Spinal cord (tissue), 10 donors: ENCODE results near the gene DPYSL5. TPM values are rescaled to one million over a fixed set of nuclear protein-coding genes. Genes with fewer than 3 reads are reported as not detected.

Experiments
- DNase-seq, 6 donors: peaks; one replicate each; pipeline versions ENCODE4 v3.0.0 to v3.0.0-alpha.2; 2013 to 2015; ENCODE audit warnings: low spot score in 6 of 6, low read depth in 4 of 6
- H3K27ac ChIP-seq: one replicate; pipeline ENCODE4 v1.5.1; 2013; ENCODE audit warnings: low read depth, low read length, control low read depth
- H3K27me3 ChIP-seq: one replicate; pipeline ENCODE4 v1.6.1; 2013; ENCODE audit warnings: low read length; ENCODE audit not compliant: control insufficient read depth, insufficient read depth
- H3K36me3 ChIP-seq: one replicate; pipeline ENCODE4 v1.6.1; 2013; ENCODE audit warnings: low read length; ENCODE audit not compliant: control insufficient read depth, insufficient read depth
- H3K4me1 ChIP-seq: one replicate; pipeline ENCODE4 v1.6.1; 2013; ENCODE audit warnings: low read length; ENCODE audit not compliant: control insufficient read depth, insufficient read depth
- H3K4me3 ChIP-seq: one replicate; pipeline ENCODE4 v1.5.1; 2013; ENCODE audit warnings: low read depth, low read length, control low read depth
- H3K9me3 ChIP-seq: one replicate; pipeline ENCODE4 v1.6.1; 2013; ENCODE audit warnings: low read length; ENCODE audit not compliant: control insufficient read depth, insufficient read depth
- WGBS: methylation state at CpG from one replicate; pipeline ENCODE4 v1.1.5; 2013; ENCODE audit warnings: missing lambda C conversion rate; ENCODE audit not compliant: insufficient coverage; 5-methylcytosine and 5-hydroxymethylcytosine counted together
- long read RNA-seq, 4 donors: transcript quantifications; one replicate each; lab custom pipeline, GENCODE V29; 2026
- polyA plus RNA-seq, 2 donors: library from polyadenylated mRNA; unstranded; fragments of 120-200 nt; gene quantifications; one replicate each; pipeline ENCODE4 v1.2.1, GENCODE V29; 2013; ENCODE audit not compliant: insufficient read length in 2 of 2
- total RNA-seq, 2 donors: library from RNA; depleted of rRNA in 1 of 2; stranded (reverse); fragments of 120-200 nt in 1 of 2; fragments of >200 nt in 1 of 2; gene quantifications; one replicate each; pipeline versions ENCODE4 v1.2.3 to v1.2.4, GENCODE V29; 2013 to 2014
- donor health status: healthy.

Gene DPYSL5
- total RNA-seq (10 to 100 TPM; 30.6 to 56.5 TPM), polyA plus RNA-seq (100 to 1,000 TPM; 225 to 226 TPM)
- long read RNA-seq, donor 1, full-length matches to known transcripts: 52 of 52 reads
- long read RNA-seq, donor 1, partial matches to known transcripts: 0 of 52 reads
- long read RNA-seq, donor 1, other reads (novel, unspliced or antisense): 0 of 52 reads
- long read RNA-seq, donor 2, full-length matches to known transcripts: 22 of 66 reads
- long read RNA-seq, donor 2, partial matches to known transcripts: 44 of 66 reads
- long read RNA-seq, donor 2, other reads (novel, unspliced or antisense): 0 of 66 reads
- long read RNA-seq, donor 3, full-length matches to known transcripts: 27 of 32 reads
- long read RNA-seq, donor 3, partial matches to known transcripts: 5 of 32 reads
- long read RNA-seq, donor 3, other reads (novel, unspliced or antisense): 0 of 32 reads
- long read RNA-seq, donor 4: 0 reads

GRCh38 chr2:26847655-26848335 lies at the start of gene DPYSL5:
Gene DPYSL5 (plus strand): TSS chr2:26848132. CDS start chr2:26898500, 50,368 bp downstream.
- WGBS: under 1% methylated on average over 74 of the region's 83 CpGs
- H3K36me3 ChIP-seq: no peaks in the 10 kb centered on the region
- peak within 1 kb of the TSS; percentile 52 for H3K4me3 ChIP-seq
- H3K9me3 ChIP-seq: no peaks in the 10 kb centered on the region
- peak in 4 of 6 donors; percentile 17 to 97 (median 90) for DNase-seq
- H3K27ac ChIP-seq: peak within 1 kb of the TSS; percentile 64
- peaks cover 39% of the 10 kb centered on the region for H3K4me1 ChIP-seq
- peaks cover 42% of the 10 kb centered on the region for H3K27me3 ChIP-seq

GRCh38 chr2:26801328-26801727 lies 46.6 kb upstream of the DPYSL5 start:
- Histone ChIP-seq H3K27ac (no peak overlapping the region), H3K4me1 (peaks cover 5% of the 10 kb centered on the region), H3K27me3 (no peaks in the 10 kb centered on the region), H3K36me3 (peaks cover 3% of the 10 kb centered on the region), H3K9me3 (no peaks in the 10 kb centered on the region), H3K4me3 (no peak overlapping the region)
- DNase-seq: peak in 3 of 6 donors; percentile 20 to 89 (median 49)
- 15% methylated on average over 2 of the region's 4 CpGs for WGBS

- Histone ChIP-seq H3K4me3 (no peak overlapping the region), H3K27me3 (no peaks in the 10 kb centered on the region), H3K4me1 (peaks cover 5% of the 10 kb centered on the region), H3K9me3 (no peaks in the 10 kb centered on the region), H3K27ac (no peak overlapping the region), H3K36me3 (peaks cover 3% of the 10 kb centered on the region)
- WGBS: 85% methylated on average over 6 of the region's 7 CpGs
- DNase-seq: no peak
Observed at GRCh38 chr2:26801796-26802195, 46.1 kb upstream of the DPYSL5 start.

- no peak for DNase-seq
- peaks cover 11% of the 10 kb centered on the region for H3K4me1 ChIP-seq
- no peaks in the 10 kb centered on the region for H3K9me3 ChIP-seq
- no peak overlapping the region for H3K27ac ChIP-seq
- no peaks in the 10 kb centered on the region for H3K36me3 ChIP-seq
- H3K27me3 ChIP-seq: no peaks in the 10 kb centered on the region
- 72% methylated on average over 3 of the region's 5 CpGs for whole genome bisulfite sequencing
- H3K4me3 ChIP-seq: no peak overlapping the region
Observed at GRCh38 chr2:26805241-26805676, 42.7 kb upstream of the DPYSL5 start.

- Histone ChIP-seq H3K4me3 (no peak overlapping the region), H3K4me1 (peaks cover 5% of the 10 kb centered on the region), H3K27me3 (no peaks in the 10 kb centered on the region), H3K9me3 (no peaks in the 10 kb centered on the region), H3K27ac (no peak overlapping the region), H3K36me3 (no peaks in the 10 kb centered on the region)
- DNase-seq: peak in 3 of 6 donors; percentile 25 to 76 (median 70)
- no CpG with 5 or more reads among the region's 2 CpGs for WGBS
Observed at GRCh38 chr2:26807788-26808460, 40.0 kb upstream of the DPYSL5 start.

- no peak overlapping the region for H3K4me3 ChIP-seq
- no CpG with 5 or more reads among the region's 3 CpGs for WGBS
- no peak for DNase-seq
- peaks cover 5% of the 10 kb centered on the region for H3K4me1 ChIP-seq
- no peaks in the 10 kb centered on the region for H3K27me3 ChIP-seq
- no peaks in the 10 kb centered on the region for H3K9me3 ChIP-seq
- no peak overlapping the region for H3K27ac ChIP-seq
- H3K36me3 ChIP-seq: no peaks in the 10 kb centered on the region
Observed at GRCh38 chr2:26809211-26809610, 38.7 kb upstream of the DPYSL5 start.

GRCh38 chr2:26809876-26810577 lies 37.9 kb upstream of the DPYSL5 start:
- no peaks in the 10 kb centered on the region for H3K36me3 ChIP-seq
- no peak overlapping the region for H3K27ac ChIP-seq
- WGBS: 55% methylated on average over 2 of the region's 6 CpGs
- H3K4me1 ChIP-seq: peaks cover 5% of the 10 kb centered on the region
- no peak overlapping the region for H3K4me3 ChIP-seq
- H3K9me3 ChIP-seq: no peaks in the 10 kb centered on the region
- no peak for DNase-seq
- no peaks in the 10 kb centered on the region for H3K27me3 ChIP-seq

GRCh38 chr2:26811261-26811660 lies 36.7 kb upstream of the DPYSL5 start:
- 43% methylated on average over 8 of the region's 8 CpGs for WGBS
- Histone ChIP-seq H3K36me3 (no peaks in the 10 kb centered on the region), H3K9me3 (no peaks in the 10 kb centered on the region), H3K4me3 (no peak overlapping the region), H3K27ac (no peak overlapping the region), H3K4me1 (peaks cover 5% of the 10 kb centered on the region), H3K27me3 (no peaks in the 10 kb centered on the region)
- no peak for DNase-seq
